Natural killer cell (primary cell): Measurements from ENCODE around the gene TRPC6. TPM values are rescaled to one million over a fixed set of nuclear protein-coding genes. Genes with fewer than 3 reads are reported as not detected.

Experiments
- ATAC-seq, 3 donors: fragments of 150-1000 bp in 2 of 3; fragments of 200-7000 bp in 1 of 3; cut with Tn5 transposase; 1 replicate in 1 of 3; 2 replicates in 2 of 3; pipeline ENCODE4 v1.10.0; 2021; ENCODE audit warnings: mild to moderate bottlenecking in 2 of 3, moderate library complexity in 2 of 3
- DNase-seq, 2 donors: peaks; one replicate each; pipeline versions ENCODE4 v3.0.0 to v3.0.0-alpha.2; 2013 to 2021; ENCODE audit warnings: mixed read lengths in 1 of 2
- H3K27ac ChIP-seq: one replicate; pipeline ENCODE4 v1.5.1; 2013; ENCODE audit warnings: mild to moderate bottlenecking, low read length
- H3K27me3 ChIP-seq: one replicate; pipeline ENCODE4 v1.6.1; 2013; ENCODE audit warnings: low read length; ENCODE audit not compliant: control insufficient read depth, insufficient read depth
- H3K36me3 ChIP-seq: one replicate; pipeline ENCODE4 v1.6.1; 2013; ENCODE audit warnings: low read length; ENCODE audit not compliant: control insufficient read depth, insufficient read depth
- H3K4me1 ChIP-seq: one replicate; pipeline ENCODE4 v1.6.1; 2013; ENCODE audit warnings: low read length; ENCODE audit not compliant: control insufficient read depth, insufficient read depth
- H3K4me3 ChIP-seq: one replicate; pipeline ENCODE4 v1.5.1; 2013; ENCODE audit warnings: low read length
- H3K9me3 ChIP-seq: one replicate; pipeline ENCODE4 v1.6.1; 2013; ENCODE audit warnings: low read length; ENCODE audit not compliant: control insufficient read depth, insufficient read depth
- H3K27ac Mint-ChIP-seq, 2 donors: one replicate each; pipeline ENCODE4 v1.8.0; 2022; ENCODE audit warnings: mild to moderate bottlenecking in 2 of 2, mixed read lengths in 2 of 2, moderate library complexity in 1 of 2
- H3K27me3 Mint-ChIP-seq, 2 donors: one replicate each; pipeline ENCODE4 v1.8.0; 2022; ENCODE audit warnings: low read depth in 2 of 2, mixed read lengths in 2 of 2
- H3K36me3 Mint-ChIP-seq: one replicate; pipeline ENCODE4 v1.8.0; 2022; ENCODE audit warnings: mixed read lengths
- H3K4me1 Mint-ChIP-seq, 2 donors: one replicate each; pipeline ENCODE4 v1.8.0; 2022; ENCODE audit warnings: mixed read lengths in 2 of 2
- H3K4me3 Mint-ChIP-seq: one replicate; pipeline ENCODE4 v1.8.0; 2022; ENCODE audit warnings: mild to moderate bottlenecking, moderate library complexity, mixed read lengths
- H3K9me3 Mint-ChIP-seq, 2 donors: one replicate each; pipeline ENCODE4 v1.8.0; 2022; ENCODE audit warnings: mixed read lengths in 2 of 2
- CTCF ChIP-seq: fragments of 200-600 bp; IDR thresholded peaks from one replicate; pipeline ENCODE4 v1.8.0; 2022; ENCODE audit warnings: antibody characterized with exemption
- WGBS: methylation state at CpG from one replicate; pipeline ENCODE4 v1.1.7; 2013; ENCODE audit warnings: missing lambda C conversion rate; ENCODE audit not compliant: insufficient coverage; 5-methylcytosine and 5-hydroxymethylcytosine counted together
- intact Hi-C: fragments of 100-400 bp; cut with micrococcal nuclease; formaldehyde crosslinking; loops from one replicate; pipeline ENCODE4 v1.14.2; 2022
- total RNA-seq, 4 donors: library from RNA; stranded (reverse); fragments of 120-200 nt in 1 of 4; gene quantifications; one replicate each; pipeline versions ENCODE4 v1.2.3 to v1.2.4, GENCODE V29; 2013 to 2022

TRPC6 gene
- total RNA-seq, 3 donors from 2014 or later (not counting 1 experiment from before 2014, with no cell fraction given) = 0.09 to 0.15 TPM; not detected in 1

- Histone ChIP-seq H3K4me3 (no peak overlapping the region), H3K36me3 (no peaks in the 10 kb centered on the region), H3K27ac (no peak overlapping the region), H3K27me3 (no peaks in the 10 kb centered on the region), H3K9me3 (peaks cover 12% of the 10 kb centered on the region), H3K4me1 (no peaks in the 10 kb centered on the region)
- 79% methylated on average over 8 of the region's 8 CpGs for WGBS
- H3K27me3 Mint-ChIP-seq = no peaks in the 10 kb centered on the region
- DNase-seq (no peak), ATAC-seq (no peak)
- H3K4me1 Mint-ChIP-seq = no peaks in the 10 kb centered on the region
- H3K9me3 Mint-ChIP-seq = peaks cover 12 to 14% of the 10 kb centered on the region in 2 donors
- H3K36me3 Mint-ChIP-seq = no peaks in the 10 kb centered on the region
- no peak for TF ChIP-seq CTCF
- H3K4me3 Mint-ChIP-seq = no peak overlapping the region
- no peak overlapping the region for H3K27ac Mint-ChIP-seq
- intact Hi-C loops = no loop called here
Measured at GRCh38 chr11:101566626-101567025, 17.2 kb downstream of the TRPC6 start.

- TF ChIP-seq CTCF = no peak
- no peaks in the 10 kb centered on the region for H3K27me3 Mint-ChIP-seq
- H3K27me3 ChIP-seq = no peaks in the 10 kb centered on the region
- no peaks in the 10 kb centered on the region for H3K36me3 ChIP-seq
- no peak overlapping the region for H3K27ac Mint-ChIP-seq
- 72% methylated on average over 1 of the region's 2 CpGs for WGBS
- no peak for DNase-seq
- no peak overlapping the region for H3K4me3 ChIP-seq
- peaks cover 12% of the 10 kb centered on the region for H3K9me3 ChIP-seq
- no peak overlapping the region for H3K4me3 Mint-ChIP-seq
- no peaks in the 10 kb centered on the region for H3K4me1 Mint-ChIP-seq
- no peaks in the 10 kb centered on the region for H3K4me1 ChIP-seq
- peaks cover 5 to 7% of the 10 kb centered on the region in 2 donors for H3K9me3 Mint-ChIP-seq
- H3K27ac ChIP-seq = no peak overlapping the region
- no peaks in the 10 kb centered on the region for H3K36me3 Mint-ChIP-seq
- intact Hi-C loops = no loop called here
- ATAC-seq = no peak
Measured at GRCh38 chr11:101563166-101563565, 20.6 kb downstream of the TRPC6 start.

- Histone ChIP-seq H3K9me3 (no peaks in the 10 kb centered on the region), H3K4me3 (no peak overlapping the region), H3K27me3 (no peaks in the 10 kb centered on the region), H3K36me3 (no peaks in the 10 kb centered on the region), H3K4me1 (no peaks in the 10 kb centered on the region), H3K27ac (no peak overlapping the region)
- Mint-ChIP-seq H3K36me3 (no peaks in the 10 kb centered on the region), H3K27ac (no peak overlapping the region), H3K4me3 (no peak overlapping the region), H3K4me1 (no peaks in the 10 kb centered on the region), H3K27me3 (no peaks in the 10 kb centered on the region), H3K9me3 (peaks cover 12 to 13% of the 10 kb centered on the region in 2 donors)
- WGBS = 75% methylated on average over 4 of the region's 4 CpGs
- no peak for TF ChIP-seq CTCF
- no peak for ATAC-seq
- no peak for DNase-seq
- intact Hi-C loops = no loop called here
Measured at GRCh38 chr11:101555366-101555765, 28.4 kb downstream of the TRPC6 start.

GRCh38 chr11:101553891-101554292 lies 29.9 kb downstream of the TRPC6 start:
- DNase-seq (no peak), ATAC-seq (no peak)
- Mint-ChIP-seq H3K27me3 (no peaks in the 10 kb centered on the region), H3K9me3 (peaks cover 12 to 13% of the 10 kb centered on the region in 2 donors), H3K36me3 (no peaks in the 10 kb centered on the region), H3K27ac (no peak overlapping the region), H3K4me3 (no peak overlapping the region), H3K4me1 (no peaks in the 10 kb centered on the region)
- Histone ChIP-seq H3K27me3 (no peaks in the 10 kb centered on the region), H3K4me3 (no peak overlapping the region), H3K27ac (no peak overlapping the region), H3K4me1 (no peaks in the 10 kb centered on the region), H3K9me3 (no peaks in the 10 kb centered on the region), H3K36me3 (no peaks in the 10 kb centered on the region)
- WGBS = 30% methylated on average over 3 of the region's 3 CpGs
- TF ChIP-seq CTCF = no peak
- intact Hi-C loops = no loop called here
